Brain microvascular endothelial cell (primary cell): Measurements from ENCODE around the gene TSKU.

Source experiments
- DNase-seq: peaks from one replicate; pipeline ENCODE4 v3.0.0-alpha.2; 2020
- H3K27ac ChIP-seq: fragments of 250-450 bp; sonication (Bioruptor Pico); 2 replicates; pipeline ENCODE4 v1.5.1; 2020; ENCODE audit warnings: mild to moderate bottlenecking, moderate library complexity
- H3K27me3 ChIP-seq: fragments of 250-450 bp; sonication (Bioruptor Pico); replicated peaks from 2 replicates; pipeline ENCODE4 v1.5.1; 2020; ENCODE audit warnings: mild to moderate bottlenecking
- H3K36me3 ChIP-seq: fragments of 250-450 bp; sonication (Bioruptor Pico); replicated peaks from 2 replicates; pipeline ENCODE4 v1.5.1; 2020; ENCODE audit warnings: mild to moderate bottlenecking
- H3K4me3 ChIP-seq: 2 replicates; pipeline ENCODE4 v1.5.1; 2011; ENCODE audit warnings: low read depth, mild to moderate bottlenecking, control low read depth, low read length, moderate library complexity
- CTCF ChIP-seq: IDR thresholded peaks from 2 replicates; pipeline ENCODE4 v1.5.1; 2011; ENCODE audit warnings: low read depth, mild to moderate bottlenecking, moderate library complexity, low read length, control low read depth, inconsistent platforms; ENCODE audit errors: missing control alignments
- in situ Hi-C: cut with HindIII; loops from 2 replicates; pipeline ENCODE4 v1.10.0; 2017; ENCODE audit warnings: low sequenced_read_pairs, low pct_ligation_motif_present

Gene TSKU

DNA sequence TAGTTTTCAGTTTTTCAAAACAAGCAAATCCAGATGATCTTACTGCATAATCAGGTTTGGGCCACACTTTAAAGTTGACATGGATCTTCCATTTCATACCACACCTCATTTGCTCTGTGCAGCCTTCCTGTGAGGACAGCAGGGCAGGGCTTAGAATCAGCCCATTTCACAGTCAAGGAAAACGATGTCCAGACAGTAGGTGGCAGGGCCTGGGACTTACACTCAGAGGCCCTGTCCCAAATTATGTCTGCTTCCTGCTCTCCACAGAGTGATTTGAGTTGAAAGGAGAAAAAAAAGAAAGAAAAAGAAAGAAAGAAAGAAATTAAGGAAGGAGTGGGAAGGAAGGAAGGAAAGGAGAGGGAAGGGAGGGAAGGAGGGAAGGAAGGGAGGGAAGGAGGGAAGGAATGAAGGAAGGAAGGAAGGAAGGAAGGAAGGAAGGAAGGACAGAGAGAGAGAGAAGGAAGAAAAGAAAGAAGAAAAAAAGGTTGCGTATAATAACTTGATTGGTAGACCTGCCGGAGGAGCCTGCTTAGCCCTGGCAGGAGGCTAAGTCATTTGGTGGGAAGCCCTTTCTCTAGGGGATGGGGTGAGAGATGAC is 23.6 kb downstream of the TSKU start:
- in situ Hi-C loops = no loop called here
- no peak overlapping the region for H3K4me3 ChIP-seq
- no peak for TF ChIP-seq CTCF
- H3K36me3 ChIP-seq = no peaks in the 10 kb centered on the region
- H3K27ac ChIP-seq = no peak overlapping the region
- no peaks in the 10 kb centered on the region for H3K27me3 ChIP-seq
- DNase-seq = no peak

DNA sequence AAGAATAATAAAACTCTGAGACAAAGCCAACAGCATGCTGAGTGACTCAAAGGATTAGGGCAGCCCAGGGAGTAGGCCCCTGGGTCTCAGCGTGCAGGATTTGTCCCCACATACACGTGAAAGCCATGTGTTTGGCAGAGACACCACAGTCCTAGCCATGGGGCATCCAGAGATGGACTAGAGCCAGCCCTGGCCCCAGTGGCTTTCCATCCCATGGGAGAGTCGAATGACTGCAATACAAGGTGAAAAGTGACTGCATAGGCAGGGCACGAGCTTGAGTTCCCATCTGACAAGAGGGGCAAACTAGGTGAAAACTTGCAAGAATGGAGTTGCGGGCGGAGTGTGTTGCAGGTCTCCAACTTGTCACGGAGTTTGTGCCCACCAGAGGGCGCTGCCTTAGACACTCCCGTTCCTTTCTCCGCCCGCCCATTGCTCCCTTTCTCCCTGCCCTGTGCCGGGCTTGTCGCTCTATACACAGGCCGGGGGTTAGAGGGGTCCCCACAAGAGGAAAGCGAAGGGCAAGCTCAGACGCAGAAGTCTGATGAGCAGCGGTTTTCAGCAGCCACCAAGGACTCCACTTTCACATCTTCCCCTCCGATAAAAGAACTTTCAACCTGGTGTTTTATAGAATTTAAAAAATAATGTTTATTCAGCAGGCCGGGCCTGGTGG is 24.2 kb downstream of the TSKU start:
- Histone ChIP-seq H3K36me3 (no peaks in the 10 kb centered on the region), H3K4me3 (no peak overlapping the region), H3K27me3 (no peaks in the 10 kb centered on the region), H3K27ac (no peak overlapping the region)
- TF ChIP-seq CTCF = peak; percentile 84
- peak; percentile 84 for DNase-seq
- in situ Hi-C loops = no loop called here

DNA sequence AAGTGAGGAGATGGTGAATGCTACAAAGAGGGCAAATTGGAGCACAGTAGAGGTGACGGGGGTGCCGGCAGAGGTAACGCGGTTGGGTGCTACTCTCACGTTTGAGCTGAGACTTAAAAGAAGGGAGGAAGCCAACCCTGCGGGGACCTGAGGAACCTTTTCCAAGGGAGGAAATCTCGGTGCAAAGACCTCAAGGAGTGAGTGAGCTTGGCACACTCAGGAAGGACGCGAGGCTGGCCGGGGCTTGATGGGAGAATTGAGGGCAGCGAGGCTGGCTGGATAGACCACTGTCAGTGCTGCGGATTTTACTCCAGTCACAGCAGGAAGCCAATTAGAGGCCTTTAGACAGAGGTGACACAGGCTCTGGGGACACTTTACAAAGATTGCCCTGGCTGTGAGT is 25.0 kb downstream of the TSKU start:
- no peak overlapping the region for H3K4me3 ChIP-seq
- no peak overlapping the region for H3K27ac ChIP-seq
- no peaks in the 10 kb centered on the region for H3K27me3 ChIP-seq
- no peaks in the 10 kb centered on the region for H3K36me3 ChIP-seq
- in situ Hi-C loops = no loop called here
- TF ChIP-seq CTCF = no peak
- DNase-seq = no peak

GRCh38 chr11:76808996-76809395 is 25.8 kb downstream of the TSKU start:
- DNase-seq = no peak
- Histone ChIP-seq H3K36me3 (no peaks in the 10 kb centered on the region), H3K4me3 (no peak overlapping the region), H3K27me3 (no peaks in the 10 kb centered on the region), H3K27ac (no peak overlapping the region)
- no peak for TF ChIP-seq CTCF
- in situ Hi-C loops = no loop called here

DNA sequence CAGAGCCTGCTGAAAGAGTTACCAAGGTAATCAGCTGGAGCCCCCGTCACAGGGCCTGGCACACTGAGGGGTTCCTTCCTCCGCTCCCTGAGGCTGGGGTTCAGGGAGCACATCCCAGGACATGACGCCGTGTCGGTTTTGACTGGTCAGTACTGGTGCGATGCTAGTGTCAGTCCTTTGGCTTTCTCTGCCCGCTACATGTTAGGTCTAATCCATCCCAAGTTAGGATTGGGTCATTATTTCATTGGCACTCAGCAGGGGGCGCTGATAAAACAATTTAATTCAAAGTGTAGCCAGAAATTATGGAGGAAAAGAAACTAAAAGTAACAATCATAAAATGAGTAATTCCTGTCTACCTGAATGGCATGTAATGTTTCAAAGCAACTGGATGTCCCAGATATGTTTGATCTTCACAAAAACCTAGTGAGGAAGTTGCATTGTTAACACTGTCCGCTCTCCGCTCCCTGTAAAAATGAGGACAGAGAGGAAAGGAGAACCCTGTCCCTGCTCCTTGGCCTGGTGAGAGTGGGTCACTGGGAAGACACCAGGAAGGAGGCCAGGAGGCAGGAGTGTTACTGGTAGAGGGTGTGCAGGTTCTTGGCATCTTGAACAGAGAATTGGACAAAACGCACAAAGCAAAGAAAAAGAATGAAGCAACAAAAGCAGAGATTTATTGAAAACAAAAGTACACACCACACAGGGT is 27.1 kb downstream of the TSKU start:
- Histone ChIP-seq H3K4me3 (no peak overlapping the region), H3K36me3 (no peaks in the 10 kb centered on the region), H3K27me3 (no peaks in the 10 kb centered on the region), H3K27ac (no peak overlapping the region)
- in situ Hi-C loops = no loop called here
- TF ChIP-seq CTCF = peak; percentile 63
- DNase-seq = peak; percentile 51
